K562 (cell line): ENCODE data around the gene TMPRSS9. TPM values are rescaled to one million over a fixed set of nuclear protein-coding genes. Genes with fewer than 3 reads are reported as not detected.
A peak's percentile ranks its signal among the peaks of the same experiment; 100 is the strongest.

Source experiments
- BCL6 ChIP-seq: fragments of 250-450 bp; sonication (Bioruptor Pico); IDR thresholded peaks from 2 replicates; pipeline ENCODE4 v1.4.0; 2020
- EHMT2 ChIP-seq: fragments of 450-650 bp; IDR thresholded peaks from 2 replicates; pipeline ENCODE4 v1.6.1; 2018; ENCODE audit warnings: antibody characterized with exemption
- IRF1 ChIP-seq: sonication (generic); formaldehyde crosslinking; IDR thresholded peaks from 2 replicates; pipeline ENCODE4 v1.8.0; 2022; ENCODE audit warnings: missing genetic modification reagents, mild to moderate bottlenecking, borderline replicate concordance
- IRF2 ChIP-seq: sonication (generic); formaldehyde crosslinking; IDR thresholded peaks from 2 replicates; pipeline ENCODE4 v1.8.1; 2022; ENCODE audit warnings: mild to moderate bottlenecking, missing genetic modification reagents
- LEF1 ChIP-seq: fragments of 450-650 bp; IDR thresholded peaks from 2 replicates; pipeline ENCODE4 v1.6.1; 2016; ENCODE audit warnings: mild to moderate bottlenecking
- MAZ ChIP-seq, 2 experiments: fragments of 450-650 bp in 1 of 2; sonication (generic) in 1 of 2; formaldehyde crosslinking; IDR thresholded peaks in 1 of 2; conservative IDR thresholded peaks in 1 of 2; 2 replicates each; pipeline versions ENCODE4 v1.4.0 to v1.5.0; 2020; ENCODE audit warnings: mild to moderate bottlenecking in 1 of 2, missing genetic modification reagents in 1 of 2
- MED1 ChIP-seq: sonication (generic); formaldehyde crosslinking; IDR thresholded peaks from 2 replicates; pipeline ENCODE4 v1.8.1; 2023; ENCODE audit warnings: missing genetic modification reagents, borderline replicate concordance
- MNT ChIP-seq, 2 experiments: fragments of 450-650 bp; conservative IDR thresholded peaks; 2 replicates each; pipeline ENCODE4 v1.6.1; 2017; ENCODE audit warnings: mild to moderate bottlenecking in 2 of 2, moderate library complexity in 2 of 2
- NR0B1 ChIP-seq: fragments of 450-650 bp; IDR thresholded peaks from one replicate; pipeline ENCODE4 v1.6.1; 2018; ENCODE audit warnings: mild to moderate bottlenecking, moderate library complexity; ENCODE audit not compliant: partially characterized antibody
- PRMT5 ChIP-seq: sonication (generic); formaldehyde crosslinking; IDR thresholded peaks from 2 replicates; pipeline ENCODE4 v1.5.0; 2020; ENCODE audit warnings: missing genetic modification reagents
- RERE ChIP-seq: sonication (generic); formaldehyde crosslinking; IDR thresholded peaks from 2 replicates; pipeline ENCODE4 v1.8.0; 2023; ENCODE audit warnings: missing genetic modification reagents, mild to moderate bottlenecking, borderline replicate concordance
- SIN3A ChIP-seq, 2 experiments: fragments of 150-350 bp in 1 of 2; IDR thresholded peaks; 2 replicates each; pipeline ENCODE4 v1.6.1; 2011 to 2016; ENCODE audit warnings: borderline replicate concordance in 2 of 2, low read depth in 2 of 2, low read length in 2 of 2, mild to moderate bottlenecking in 2 of 2, moderate library complexity in 2 of 2; ENCODE audit not compliant: control insufficient read depth in 1 of 2
- USF1 ChIP-seq: sonication (generic); formaldehyde crosslinking; IDR thresholded peaks from 2 replicates; pipeline ENCODE4 v1.9.0; 2022; ENCODE audit warnings: mild to moderate bottlenecking, missing genetic modification reagents
- ZBTB33 ChIP-seq: sonication (generic); formaldehyde crosslinking; IDR thresholded peaks from 2 replicates; pipeline ENCODE4 v1.8.1; 2023; ENCODE audit warnings: mild to moderate bottlenecking, missing genetic modification reagents
- polyA plus RNA-seq, 8 experiments: library from polyadenylated mRNA; depleted of rRNA in 4 of 8; stranded (reverse) in 5 of 8; unstranded in 3 of 8; fragments of >200 nt; fragmentation: Nextera tagmentation in 2 of 8; fragmentation: Illumina TruSeq in 1 of 8; extraction: Ambion mirVana in 2 of 8; extraction: Trizol in 1 of 8; gene quantifications; 2 replicates each; pipeline versions ENCODE4 v1.2.1 to v1.2.3, GENCODE V29; 2011 to 2014; ENCODE audit warnings: inconsistent platforms in 1 of 8, missing spikeins in 1 of 8
- total RNA-seq, 7 experiments: library from RNA; depleted of rRNA in 6 of 7; stranded (reverse); fragments of >200 nt in 6 of 7; fragmentation: Illumina TruSeq in 2 of 7; extraction: Trizol in 2 of 7; gene quantifications; 2 replicates each; pipeline versions ENCODE4 v1.2.1 to v1.2.3, GENCODE V29; 2011 to 2021; ENCODE audit warnings: low replicate concordance in 1 of 7

Gene TMPRSS9
- total and polyA plus RNA-seq, 9 of the 15 experiments (the other 6 are each of a cell fraction or from before 2014, with no cell fraction given), result 0.01 to 0.03 TPM; not detected in 7

- TF ChIP-seq BCL6 (CRISPR knock-in tag) (no peak), IRF1 (CRISPR knock-in tag) (no peak), MAZ (CRISPR knock-in tag; conservative IDR thresholded peaks at IDR 0.05 in 1 of 2, IDR thresholded peaks at IDR 0.05 in 1 of 2) (0 out of 4 replicates have a peak, but pooled peaks of 1 of the 2 experiments have one; percentile 26), EHMT2 (no peak), PRMT5 (CRISPR knock-in tag) (no peak), MED1 (CRISPR knock-in tag) (no peak), ZBTB33 (CRISPR knock-in tag) (peak; percentile 99), USF1 (CRISPR knock-in tag) (no peak), RERE (no peak), NR0B1 (no peak), SIN3A (IDR thresholded peaks at IDR 0.05; ENCODE audit: borderline replicate concordance in 2 of 2, control insufficient read depth in 1 of 2, low read depth in 2 of 2, low read length in 2 of 2) (no peak), MNT (conservative IDR thresholded peaks at IDR 0.05) (no peak; a peak in 1 of 4 replicates), IRF2 (CRISPR knock-in tag) (no peak), LEF1 (no peak)
Observed at GRCh38 chr19:2315818-2316353, 44.2 kb upstream of the TMPRSS9 start (continued).
